HG03025 (cell line): ENCODE results near the gene CBX2.

ENCODE experiments used
- ATAC-seq: cut with Tn5 transposase; IDR thresholded peaks from one replicate; pipeline ENCODE4 v1.9.1; 2021; ENCODE audit warnings: mild to moderate bottlenecking, moderate library complexity; ENCODE audit not compliant: unreplicated experiment, low FRiP score

Gene CBX2

DNA sequence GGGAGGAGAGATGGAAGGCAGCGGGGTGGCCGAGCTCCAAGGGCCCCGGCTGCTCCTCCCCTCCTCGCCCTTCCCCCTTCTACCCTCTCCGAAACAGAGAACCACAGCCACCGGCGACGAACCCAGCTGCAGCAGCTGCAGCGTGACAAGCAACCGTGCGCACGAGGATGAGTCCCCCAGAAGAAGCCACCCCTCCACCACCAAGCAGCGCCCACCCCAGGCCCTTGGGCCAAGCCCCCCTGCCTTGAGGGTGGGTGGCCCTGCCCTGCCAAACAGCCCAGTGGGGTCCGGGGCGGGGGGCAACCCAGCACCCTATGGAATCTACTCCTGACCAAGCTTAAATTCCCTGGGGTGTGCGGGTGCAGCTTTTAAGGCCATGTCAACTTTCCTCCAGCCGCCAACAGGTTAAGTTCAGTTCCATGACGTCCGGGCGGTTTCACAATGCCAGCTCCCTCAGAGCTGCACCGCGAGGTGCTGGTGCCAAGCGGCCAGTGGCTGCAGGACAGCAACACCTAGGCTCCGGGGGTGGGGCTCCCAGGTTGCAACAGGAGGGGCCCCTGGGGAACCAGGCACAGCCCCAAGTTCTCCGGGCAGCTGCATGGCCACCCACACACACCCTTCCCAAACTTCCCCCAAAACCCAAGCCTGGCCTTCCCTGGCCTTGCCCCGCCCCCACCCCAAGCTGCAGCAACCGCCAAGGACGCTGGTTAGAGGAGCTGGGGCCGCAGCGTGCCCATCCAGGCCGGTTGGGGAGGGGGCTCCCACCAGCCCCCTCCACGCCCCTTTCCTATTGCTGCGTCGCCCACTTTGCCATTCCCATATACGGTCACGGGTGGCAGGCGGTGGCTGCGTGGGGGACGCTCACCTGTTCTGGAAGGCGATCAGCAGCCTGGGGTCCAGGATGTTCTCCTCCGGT lies 59.3 kb downstream of the CBX2 start:
- no peak for ATAC-seq
